ENCODE measurements around the gene NRARP. TPM values are rescaled to one million over a fixed set of nuclear protein-coding genes. Genes with fewer than 3 reads are reported as not detected.
A peak's percentile ranks its signal among the peaks of the same experiment; 100 is the strongest.

The NRARP gene
- total RNA-seq, 2 experiments from 2014 or later = 0.71 to 0.75 TPM

GRCh38 chr9:137256856-137257255, 45.2 kb downstream of the NRARP start:
- H3K4me3 Mint-ChIP-seq = peak overlapping the region; percentile 89
- no peak for DNase-seq
- H3K36me3 Mint-ChIP-seq (ENCODE audit: low read depth) = peaks cover 27% of the 10 kb centered on the region
- no peaks in the 10 kb centered on the region for H3K9me3 Mint-ChIP-seq
- no peak overlapping the region for H3K27ac Mint-ChIP-seq
- CTCF ChIA-PET = interaction anchor here (1.4 kb wide), 1 partner anchor 16 kb away, joined by 3 read pairs; the partner anchor contains the start of gene TUBB4B
- H3K4me1 Mint-ChIP-seq = peaks cover 18% of the 10 kb centered on the region
- H3K27me3 Mint-ChIP-seq = peaks cover 3% of the 10 kb centered on the region
- POLR2A ChIA-PET = interaction anchor here (0.9 to 12.2 kb wide), 4 partner anchors 15 to 26 kb away, joined by 4 to 251 read pairs (median 9); partner anchors contain the start of genes TOR4A and TUBB4B

- no peak for DNase-seq
- CTCF ChIA-PET = interaction anchor here (1.4 to 1.5 kb wide), 2 partner anchors 9 to 15 kb away, joined by 3 to 4 read pairs; partner anchors contain the start of gene TUBB4B
- peaks cover 18% of the 10 kb centered on the region for H3K4me1 Mint-ChIP-seq
- H3K27me3 Mint-ChIP-seq = peaks cover 3% of the 10 kb centered on the region
- H3K27ac Mint-ChIP-seq = no peak overlapping the region
- H3K36me3 Mint-ChIP-seq (ENCODE audit: low read depth) = peaks cover 23% of the 10 kb centered on the region
- POLR2A ChIA-PET = interaction anchor here (0.7 to 12.2 kb wide), 10 partner anchors 9 to 222 kb away, joined by 3 to 251 read pairs (median 4); partner anchors contain the start of genes CYSRT1, TOR4A and TUBB4B
- no peaks in the 10 kb centered on the region for H3K9me3 Mint-ChIP-seq
- peak overlapping the region; percentile 89 for H3K4me3 Mint-ChIP-seq
Measured at GRCh38 chr9:137256362-137256761, 45.7 kb downstream of the NRARP start.

- Mint-ChIP-seq H3K9me3 (no peaks in the 10 kb centered on the region), H3K27me3 (peaks cover 3% of the 10 kb centered on the region), H3K36me3 (ENCODE audit: low read depth) (peaks cover 23% of the 10 kb centered on the region), H3K27ac (peak overlapping the region; percentile 83), H3K4me1 (peaks cover 18% of the 10 kb centered on the region), H3K4me3 (peak overlapping the region; percentile 89)
- peak; percentile 47 for DNase-seq
- ChIA-PET POLR2A (interaction anchor here (0.7 to 12.2 kb wide), 12 partner anchors 8 to 221 kb away, joined by 3 to 251 read pairs (median 4); partner anchors contain the start of genes CYSRT1, NDOR1, TMEM203 and TOR4A), CTCF (interaction anchor here (1.1 to 2.6 kb wide), 5 partner anchors 9 to 221 kb away, joined by 3 to 12 read pairs (median 8); partner anchors contain the start of gene TUBB4B)
Measured at GRCh38 chr9:137255448-137256114, 46.5 kb downstream of the NRARP start.

- POLR2A ChIA-PET = interaction anchor here (0.9 to 12.2 kb wide), 11 partner anchors 13 to 207 kb away, joined by 3 to 251 read pairs (median 4); partner anchors contain the start of genes CYSRT1, NDOR1, TMEM203 and TOR4A
- CTCF ChIA-PET = interaction anchor here (0.7 to 2.6 kb wide), 7 partner anchors 10 to 220 kb away, joined by 3 to 12 read pairs (median 4); partner anchors contain the start of gene TUBB4B
- Mint-ChIP-seq H3K36me3 (ENCODE audit: low read depth) (peaks cover 23% of the 10 kb centered on the region), H3K27ac (peak within 1 kb of the TSS; percentile 83), H3K4me1 (peaks cover 18% of the 10 kb centered on the region), H3K27me3 (peaks cover 3% of the 10 kb centered on the region), H3K4me3 (peak within 1 kb of the TSS; percentile 89), H3K9me3 (no peaks in the 10 kb centered on the region)
- peak; percentile 96 for DNase-seq
Measured at GRCh38 chr9:137254624-137255447, 47.2 kb downstream of the NRARP start, which contains the start of gene NELFB. NELFB (plus strand) TSS chr9:137255327.

- H3K4me3 Mint-ChIP-seq = peak overlapping the region; percentile 83
- H3K36me3 Mint-ChIP-seq (ENCODE audit: low read depth) = peaks cover 18% of the 10 kb centered on the region
- H3K9me3 Mint-ChIP-seq = no peaks in the 10 kb centered on the region
- H3K4me1 Mint-ChIP-seq = peaks cover 18% of the 10 kb centered on the region
- H3K27me3 Mint-ChIP-seq = peaks cover 3% of the 10 kb centered on the region
- DNase-seq = no peak
- H3K27ac Mint-ChIP-seq = peak overlapping the region; percentile 69
- CTCF ChIA-PET = interaction anchor here (0.7 to 2.6 kb wide), 6 partner anchors 11 to 219 kb away, joined by 3 to 12 read pairs (median 6); partner anchors contain the start of gene TUBB4B
- POLR2A ChIA-PET = interaction anchor here (0.9 to 12.2 kb wide), 9 partner anchors 13 to 184 kb away, joined by 3 to 251 read pairs (median 6); partner anchors contain the start of genes CYSRT1, NDOR1, TMEM203 and TOR4A
Measured at GRCh38 chr9:137253717-137254623, 48.1 kb downstream of the NRARP start.

GRCh38 chr9:137252555-137253506, 49.2 kb downstream of the NRARP start:
- DNase-seq = no peak
- Mint-ChIP-seq H3K4me3 (no peak overlapping the region), H3K27ac (no peak overlapping the region), H3K36me3 (ENCODE audit: low read depth) (peaks cover 15% of the 10 kb centered on the region), H3K4me1 (peaks cover 18% of the 10 kb centered on the region), H3K27me3 (peaks cover 3% of the 10 kb centered on the region), H3K9me3 (no peaks in the 10 kb centered on the region)
- CTCF ChIA-PET = interaction anchor here (2.6 kb wide), 1 partner anchor 13 kb away, joined by 12 read pairs; the partner anchor contains the start of gene TUBB4B
- POLR2A ChIA-PET = interaction anchor here (1.2 to 12.2 kb wide), 3 partner anchors 12 to 123 kb away, joined by 6 to 251 read pairs (median 9); partner anchors contain the start of genes NDOR1, TMEM203 and TUBB4B

GRCh38 chr9:137251490-137252268, 50.4 kb downstream of the NRARP start:
- Mint-ChIP-seq H3K27ac (no peak overlapping the region), H3K27me3 (peaks cover 3% of the 10 kb centered on the region), H3K4me3 (no peak overlapping the region), H3K9me3 (no peaks in the 10 kb centered on the region), H3K36me3 (ENCODE audit: low read depth) (peaks cover 10% of the 10 kb centered on the region), H3K4me1 (peaks cover 14% of the 10 kb centered on the region)
- DNase-seq = no peak
- ChIA-PET POLR2A (interaction anchor here (12.2 kb wide), 1 partner anchor 11 kb away, joined by 251 read pairs; the partner anchor contains the start of gene TUBB4B), CTCF (no interaction called here)

GRCh38 chr9:137251194-137251461, 50.9 kb downstream of the NRARP start, which contains the start of gene STPG3:
STPG3 (plus strand) TSS chr9:137251286; CDS start chr9:137251287, 1 bp downstream.
- H3K9me3 Mint-ChIP-seq = no peaks in the 10 kb centered on the region
- no peak within 1 kb of the TSS for H3K27ac Mint-ChIP-seq
- DNase-seq = no peak
- H3K4me3 Mint-ChIP-seq = no peak within 1 kb of the TSS
- ChIA-PET CTCF (no interaction called here), POLR2A (interaction anchor here (12.2 kb wide), 1 partner anchor 10 kb away, joined by 251 read pairs; the partner anchor contains the start of gene TUBB4B)
- H3K27me3 Mint-ChIP-seq = peaks cover 3% of the 10 kb centered on the region
- peaks cover 6% of the 10 kb centered on the region for H3K36me3 Mint-ChIP-seq (ENCODE audit: low read depth)
- peaks cover 8% of the 10 kb centered on the region for H3K4me1 Mint-ChIP-seq

- Mint-ChIP-seq H3K4me3 (no peak overlapping the region), H3K27ac (no peak overlapping the region), H3K36me3 (ENCODE audit: low read depth) (peaks cover under 1% of the 10 kb centered on the region), H3K9me3 (no peaks in the 10 kb centered on the region), H3K27me3 (peaks cover 3% of the 10 kb centered on the region), H3K4me1 (peaks cover 5% of the 10 kb centered on the region)
- POLR2A ChIA-PET = interaction anchor here (12.2 kb wide), 1 partner anchor 10 kb away, joined by 251 read pairs; the partner anchor contains the start of gene TUBB4B
- no peak for DNase-seq
- CTCF ChIA-PET = no interaction called here
Measured at GRCh38 chr9:137250329-137251193, 51.5 kb downstream of the NRARP start.

Data from activated CD4-positive, alpha-beta memory T cell treated with anti-CD3 and anti-CD28 coated beads, Interleukin-2, amount 10 ng/mL, durations not matched to agents 7 days and 5 days (primary cell).